ENCODE data around the gene ZBTB8A.

The ZBTB8A gene

GRCh38 chr1:32644426-32644825 lies 105.2 kb downstream of the ZBTB8A start:
- H3K4me3 ChIP-seq (replicated peaks; ENCODE audit: low read depth, low read length) = no peak overlapping the region
- TF ChIP-seq, protein P1, sequence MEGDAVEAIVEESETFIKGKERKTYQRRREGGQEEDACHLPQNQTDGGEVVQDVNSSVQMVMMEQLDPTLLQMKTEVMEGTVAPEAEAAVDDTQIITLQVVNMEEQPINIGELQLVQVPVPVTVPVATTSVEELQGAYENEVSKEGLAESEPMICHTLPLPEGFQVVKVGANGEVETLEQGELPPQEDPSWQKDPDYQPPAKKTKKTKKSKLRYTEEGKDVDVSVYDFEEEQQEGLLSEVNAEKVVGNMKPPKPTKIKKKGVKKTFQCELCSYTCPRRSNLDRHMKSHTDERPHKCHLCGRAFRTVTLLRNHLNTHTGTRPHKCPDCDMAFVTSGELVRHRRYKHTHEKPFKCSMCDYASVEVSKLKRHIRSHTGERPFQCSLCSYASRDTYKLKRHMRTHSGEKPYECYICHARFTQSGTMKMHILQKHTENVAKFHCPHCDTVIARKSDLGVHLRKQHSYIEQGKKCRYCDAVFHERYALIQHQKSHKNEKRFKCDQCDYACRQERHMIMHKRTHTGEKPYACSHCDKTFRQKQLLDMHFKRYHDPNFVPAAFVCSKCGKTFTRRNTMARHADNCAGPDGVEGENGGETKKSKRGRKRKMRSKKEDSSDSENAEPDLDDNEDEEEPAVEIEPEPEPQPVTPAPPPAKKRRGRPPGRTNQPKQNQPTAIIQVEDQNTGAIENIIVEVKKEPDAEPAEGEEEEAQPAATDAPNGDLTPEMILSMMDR (IDR thresholded peaks at IDR 0.05; ENCODE audit: low read length, missing control alignments) = no peak
- no peak for DNase-seq (ENCODE audit: low read depth)

GRCh38 chr1:32647308-32648134 lies 108.3 kb downstream of the ZBTB8A start:
- no peak overlapping the region for H3K4me3 ChIP-seq (replicated peaks; ENCODE audit: low read depth, low read length)
- DNase-seq (ENCODE audit: low read depth) = no peak
- TF ChIP-seq, protein P1 (IDR thresholded peaks at IDR 0.05; ENCODE audit: low read length, missing control alignments) = no peak

DNA sequence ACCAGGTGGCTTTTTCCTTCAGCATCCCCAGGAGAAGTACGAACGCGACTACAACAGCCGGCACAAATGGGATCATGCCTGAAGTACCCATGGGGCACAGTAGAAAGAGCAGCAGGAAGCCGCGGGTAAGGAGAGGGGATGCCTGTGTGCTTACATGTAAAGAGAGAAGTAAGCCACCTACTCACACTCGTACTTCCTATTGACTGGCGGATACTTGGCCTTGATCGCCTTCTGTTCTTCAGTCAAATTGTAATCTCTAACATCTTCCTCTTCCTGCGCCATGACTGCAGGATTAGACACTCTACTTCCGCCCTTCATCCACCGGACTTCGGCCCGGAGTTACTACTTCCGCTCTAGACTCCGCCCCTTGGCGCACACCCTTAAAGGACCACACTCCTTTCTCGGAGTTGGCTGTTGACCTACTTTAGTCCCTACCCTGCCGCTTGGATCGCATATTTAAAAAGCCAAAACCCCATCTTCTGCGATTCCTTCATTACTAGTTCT lies 111.1 kb downstream of the ZBTB8A start, which contains the start of gene ZBTB8OS:
Gene ZBTB8OS, minus strand, starts transcription at position 303 of the 504 bp plus-strand sequence. Its CDS starts 21 bp downstream, at position 282.
- TF ChIP-seq, protein P1 (IDR thresholded peaks at IDR 0.05; ENCODE audit: low read length, missing control alignments) = no peak
- DNase-seq (ENCODE audit: low read depth) = peak; percentile 95
- H3K4me3 ChIP-seq (replicated peaks; ENCODE audit: low read depth, low read length) = peak within 1 kb of the TSS; percentile 95

GRCh38 chr1:32650752-32651460 lies 111.7 kb downstream of the ZBTB8A start, which contains the start of gene RBBP4:
Gene RBBP4, plus strand, starts transcription at chr1:32651208. Its CDS starts 99 bp downstream, at chr1:32651307.
- peak; percentile 98 for DNase-seq (ENCODE audit: low read depth)
- TF ChIP-seq, protein P1 (IDR thresholded peaks at IDR 0.05; ENCODE audit: low read length, missing control alignments) = no peak
- H3K4me3 ChIP-seq (replicated peaks; ENCODE audit: low read depth, low read length) = peak within 1 kb of the TSS; percentile 95

- peak overlapping the region; percentile 79 for H3K4me3 ChIP-seq (replicated peaks; ENCODE audit: low read depth, low read length)
- TF ChIP-seq, protein P1 (IDR thresholded peaks at IDR 0.05; ENCODE audit: low read length, missing control alignments) = no peak
- no peak for DNase-seq (ENCODE audit: low read depth)
These were observed 112.3 kb downstream of the ZBTB8A start for GRCh38 chr1:32651461-32652073.

DNA sequence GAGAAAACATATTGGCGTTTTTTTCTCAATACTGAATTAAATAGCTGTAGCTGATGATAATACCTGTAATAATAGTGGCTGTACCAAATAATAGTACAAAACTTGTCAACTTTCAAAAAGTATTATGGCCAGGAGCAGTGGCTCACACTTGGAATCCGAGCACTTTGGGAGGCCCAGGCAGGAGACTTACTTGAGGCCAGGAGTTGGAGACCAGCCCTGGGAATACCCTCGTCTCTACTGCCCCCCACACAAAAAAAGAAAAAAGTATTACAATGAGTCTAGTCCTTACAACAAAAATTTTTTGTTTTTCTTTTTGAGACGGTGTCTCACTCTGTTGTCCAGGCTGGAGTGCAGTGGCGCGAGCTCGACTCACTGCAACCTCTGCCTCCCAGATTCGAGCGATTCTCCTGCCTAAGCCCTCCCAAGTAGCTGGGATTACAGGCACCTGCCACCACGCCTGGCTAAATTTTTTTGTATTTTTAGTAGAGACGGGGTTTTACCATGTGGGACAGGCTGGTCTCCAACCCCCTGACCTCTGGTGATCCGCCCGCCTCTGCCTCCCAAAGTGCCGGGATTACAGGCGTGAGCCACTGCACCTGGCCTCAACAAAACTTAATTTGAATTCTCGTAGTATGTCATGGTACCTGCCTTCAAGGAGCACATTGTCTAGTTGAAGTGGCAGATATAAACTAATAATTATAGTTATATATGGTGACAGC lies 113.2 kb downstream of the ZBTB8A start:
- no peak for DNase-seq (ENCODE audit: low read depth)
- peak overlapping the region; percentile 79 for H3K4me3 ChIP-seq (replicated peaks; ENCODE audit: low read depth, low read length)
- TF ChIP-seq, protein P1 (IDR thresholded peaks at IDR 0.05; ENCODE audit: low read length, missing control alignments) = no peak

All from fibroblast of pulmonary artery (primary cell).